HepG2 (cell line): ENCODE results near the gene PPARA. TPM values are rescaled to one million over a fixed set of nuclear protein-coding genes. Genes with fewer than 3 reads are reported as not detected.

ENCODE experiments used
- ATRX ChIP-seq: sonication (generic); formaldehyde crosslinking; IDR thresholded peaks from 2 replicates; pipeline ENCODE4 v1.4.0; 2020; ENCODE audit warnings: missing genetic modification reagents, borderline replicate concordance
- BCL6 ChIP-seq: IDR thresholded peaks from 2 replicates; pipeline ENCODE4 v1.6.1; 2016; ENCODE audit warnings: missing genetic modification reagents, missing compliant biosample characterization
- CC2D1A ChIP-seq: sonication (generic); formaldehyde crosslinking; IDR thresholded peaks from 2 replicates; pipeline ENCODE4 v1.8.1; 2023; ENCODE audit warnings: mild to moderate bottlenecking, missing genetic modification reagents
- FOXA1 ChIP-seq, 2 experiments: fragments of 450-650 bp in 1 of 2; sonication (generic) in 1 of 2; formaldehyde crosslinking in 1 of 2; IDR thresholded peaks; 2 replicates each; pipeline versions ENCODE4 v1.4.0 to v1.6.1; 2016 to 2020; ENCODE audit warnings: missing genetic modification reagents in 1 of 2
- IRF2 ChIP-seq: IDR thresholded peaks from 2 replicates; pipeline ENCODE4 v1.6.1; 2018; ENCODE audit warnings: missing genetic modification reagents, missing compliant biosample characterization
- MAFG ChIP-seq: sonication (generic); formaldehyde crosslinking; IDR thresholded peaks from 2 replicates; pipeline ENCODE4 v1.5.1; 2020; ENCODE audit warnings: mild to moderate bottlenecking, missing genetic modification reagents
- MAX ChIP-seq: IDR thresholded peaks from 2 replicates; pipeline ENCODE4 v1.6.1; 2012; ENCODE audit warnings: inconsistent platforms
- NCOA2 ChIP-seq: sonication (generic); formaldehyde crosslinking; IDR thresholded peaks from 2 replicates; pipeline ENCODE4 v1.8.0; 2022; ENCODE audit warnings: inconsistent platforms
- PLRG1 ChIP-seq: fragments of 450-650 bp; conservative IDR thresholded peaks from 2 replicates; pipeline ENCODE4 v1.6.1; 2016
- SMC3 ChIP-seq: IDR thresholded peaks from 2 replicates; pipeline ENCODE4 v1.6.1; 2011; ENCODE audit warnings: low read length, improper control_type of control experiment
- SRSF4 ChIP-seq: fragments of 200-400 bp; formaldehyde crosslinking; IDR thresholded peaks from one replicate; pipeline ENCODE4 v1.6.1; 2018; ENCODE audit warnings: mild to moderate bottlenecking, low read depth, low read length, moderate library complexity; ENCODE audit not compliant: poor library complexity, severe bottlenecking
- ZBTB39 ChIP-seq: sonication (generic); formaldehyde crosslinking; IDR thresholded peaks from 2 replicates; pipeline ENCODE4 v1.5.0; 2020; ENCODE audit warnings: missing genetic modification reagents
- ZC3H4 ChIP-seq: sonication (generic); formaldehyde crosslinking; IDR thresholded peaks from 2 replicates; pipeline ENCODE4 v1.4.0; 2020; ENCODE audit warnings: missing genetic modification reagents, borderline replicate concordance
- ZFP90 ChIP-seq: sonication (generic); formaldehyde crosslinking; IDR thresholded peaks from 2 replicates; pipeline ENCODE4 v1.8.0; 2022; ENCODE audit warnings: missing genetic modification reagents, mild to moderate bottlenecking, inconsistent platforms, borderline replicate concordance
- ZNF276 ChIP-seq: sonication (generic); formaldehyde crosslinking; IDR thresholded peaks from 2 replicates; pipeline ENCODE4 v1.4.0; 2020; ENCODE audit warnings: mild to moderate bottlenecking, low read depth, missing genetic modification reagents
- ZNF335 ChIP-seq: sonication (generic); formaldehyde crosslinking; IDR thresholded peaks from 2 replicates; pipeline ENCODE4 v1.4.0; 2020; ENCODE audit warnings: missing genetic modification reagents
- ZNF589 ChIP-seq: sonication (generic); formaldehyde crosslinking; conservative IDR thresholded peaks from 2 replicates; pipeline ENCODE4 v1.8.0; 2022; ENCODE audit warnings: mild to moderate bottlenecking, moderate library complexity, missing genetic modification reagents
- ZNF644 ChIP-seq: IDR thresholded peaks from 2 replicates; pipeline ENCODE4 v1.6.1; 2016; ENCODE audit warnings: low read depth
- ZNF777 ChIP-seq: sonication (generic); formaldehyde crosslinking; IDR thresholded peaks from 2 replicates; pipeline ENCODE4 v1.4.0; 2020; ENCODE audit warnings: missing genetic modification reagents
- ZNF781 ChIP-seq: sonication (generic); formaldehyde crosslinking; IDR thresholded peaks from 2 replicates; pipeline ENCODE4 v1.5.1; 2020; ENCODE audit warnings: borderline replicate concordance, mild to moderate bottlenecking, missing genetic modification reagents; ENCODE audit errors: not compliant biosample characterization
- ZUFSP ChIP-seq: sonication (generic); formaldehyde crosslinking; IDR thresholded peaks from 2 replicates; pipeline ENCODE4 v1.9.0; 2021; ENCODE audit warnings: missing genetic modification reagents, mild to moderate bottlenecking, borderline replicate concordance
- polyA plus RNA-seq, 8 experiments: library from polyadenylated mRNA; depleted of rRNA in 3 of 8; stranded (reverse) in 7 of 8; unstranded in 1 of 8; fragments of >200 nt; fragmentation: Illumina TruSeq in 4 of 8; extraction: Trizol in 4 of 8; gene quantifications; 2 replicates each; pipeline versions ENCODE4 v1.2.1 to v1.2.3, GENCODE V29; 2011 to 2016; ENCODE audit warnings: low read depth in 4 of 8, missing spikeins in 1 of 8, mixed read lengths in 1 of 8; ENCODE audit not compliant: insufficient read depth in 1 of 8
- total RNA-seq, 5 experiments: library from RNA; depleted of rRNA; stranded (reverse); fragments of >200 nt; fragmentation: Illumina TruSeq; extraction: Trizol; gene quantifications; 2 replicates each; pipeline ENCODE4 v1.2.3, GENCODE V29; 2016; ENCODE audit warnings: low read depth in 1 of 5
- TF ChIP-seq, protein P1 (sequence below): IDR thresholded peaks from 2 replicates; pipeline ENCODE4 v1.6.1; 2018; ENCODE audit warnings: missing genetic modification reagents, mild to moderate bottlenecking, missing compliant biosample characterization

PPARA gene
- total and polyA plus RNA-seq, 2 of the 13 experiments (the other 11 are each of a cell fraction or from before 2014, with no cell fraction given), result 18.2 to 24.7 TPM

DNA sequence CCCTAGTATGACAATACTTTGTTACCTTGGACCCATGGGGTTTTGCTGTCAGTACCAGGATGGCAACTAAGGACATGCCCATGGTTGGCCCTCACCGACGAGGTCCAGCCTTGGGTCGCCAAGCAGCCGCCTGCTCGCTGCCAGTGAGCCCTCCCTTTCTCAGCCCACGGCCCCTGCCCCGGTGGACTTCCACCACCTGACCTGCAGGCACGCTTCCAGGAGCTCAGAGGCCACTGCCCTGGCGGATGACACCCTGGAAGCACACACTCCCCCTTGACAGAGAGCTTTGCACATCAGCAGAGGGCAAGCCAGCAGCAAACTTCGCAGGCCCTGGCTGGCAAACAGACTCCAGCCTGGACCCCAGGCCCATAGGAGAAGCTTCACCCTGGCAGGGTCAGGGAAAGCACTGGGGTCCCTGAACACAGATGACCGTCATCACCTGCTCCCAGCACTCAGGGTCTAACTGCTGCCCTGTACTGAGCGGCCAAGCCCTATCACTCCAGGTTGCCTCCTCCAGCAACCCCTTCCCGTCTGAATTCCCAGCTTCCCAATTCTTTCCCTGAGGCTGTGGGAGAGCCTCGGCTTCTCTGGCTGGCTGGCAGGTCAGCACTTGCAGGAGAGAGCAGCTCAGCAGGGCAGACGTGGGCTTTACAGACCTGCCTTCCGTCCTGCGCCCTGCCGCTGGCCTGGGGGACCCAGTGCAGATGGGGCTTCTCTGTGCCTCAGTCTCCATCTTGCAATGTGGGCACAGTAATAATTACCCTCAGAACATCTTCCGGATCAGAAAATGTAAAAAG is 2.7 kb upstream of the PPARA start (continued):
- no peak for TF ChIP-seq ZC3H4 (CRISPR knock-in tag)
- TF ChIP-seq ZNF335 (CRISPR knock-in tag), result peak; percentile 63; the same call in 1 of the 2 replicates
- no peak for TF ChIP-seq MAFG (CRISPR knock-in tag)
- no peak for TF ChIP-seq ZFP90 (CRISPR knock-in tag)
- TF ChIP-seq IRF2 (CRISPR knock-in tag), result peak; percentile 58; the same call in 1 of the 2 replicates
- TF ChIP-seq ATRX, result no peak
- no peak for TF ChIP-seq ZUFSP (CRISPR knock-in tag)
- no peak for TF ChIP-seq FOXA1 (IDR thresholded peaks at IDR 0.05)
- peak; percentile 33; the same call in 1 of the 2 replicates for TF ChIP-seq FOXA1 (CRISPR knock-in tag; IDR thresholded peaks at IDR 0.05)
- peak; percentile 65; the same call in 1 of the 2 replicates for TF ChIP-seq ZNF589
- TF ChIP-seq NCOA2 (CRISPR knock-in tag), result peak; percentile 67
- TF ChIP-seq SRSF4, result no peak
- no peak for TF ChIP-seq PLRG1
- TF ChIP-seq, protein P1, sequence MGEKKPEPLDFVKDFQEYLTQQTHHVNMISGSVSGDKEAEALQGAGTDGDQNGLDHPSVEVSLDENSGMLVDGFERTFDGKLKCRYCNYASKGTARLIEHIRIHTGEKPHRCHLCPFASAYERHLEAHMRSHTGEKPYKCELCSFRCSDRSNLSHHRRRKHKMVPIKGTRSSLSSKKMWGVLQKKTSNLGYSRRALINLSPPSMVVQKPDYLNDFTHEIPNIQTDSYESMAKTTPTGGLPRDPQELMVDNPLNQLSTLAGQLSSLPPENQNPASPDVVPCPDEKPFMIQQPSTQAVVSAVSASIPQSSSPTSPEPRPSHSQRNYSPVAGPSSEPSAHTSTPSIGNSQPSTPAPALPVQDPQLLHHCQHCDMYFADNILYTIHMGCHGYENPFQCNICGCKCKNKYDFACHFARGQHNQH (CRISPR knock-in tag), result peak; percentile 60
- peak; percentile 92 for TF ChIP-seq MAX
- TF ChIP-seq ZBTB39 (CRISPR knock-in tag), result no peak
- TF ChIP-seq ZNF644 (CRISPR knock-in tag), result 0 out of 2 replicates have a peak, but pooled peaks have one; percentile 27
- TF ChIP-seq ZNF276 (CRISPR knock-in tag), result 0 out of 2 replicates have a peak, but pooled peaks have one; percentile 61
- peak; percentile 64 for TF ChIP-seq BCL6 (CRISPR knock-in tag)
- no peak for TF ChIP-seq ZNF781 (CRISPR knock-in tag)
- TF ChIP-seq CC2D1A (CRISPR knock-in tag), result no peak
- TF ChIP-seq ZNF777, result no peak
- TF ChIP-seq SMC3, result no peak
